K562 (cell line): ENCODE measurements around the gene MRRF. TPM values are rescaled to one million over a fixed set of nuclear protein-coding genes. Genes with fewer than 3 reads are reported as not detected.

Experiments
- ATF7 ChIP-seq: fragments of 450-650 bp; IDR thresholded peaks from 2 replicates; pipeline ENCODE4 v1.7.1; 2014; ENCODE audit warnings: mild to moderate bottlenecking, moderate library complexity
- CREM ChIP-seq: IDR thresholded peaks from 2 replicates; pipeline ENCODE4 v1.6.1; 2014; ENCODE audit warnings: antibody characterized with exemption, low read depth
- FOXA1 ChIP-seq: fragments of 450-650 bp; IDR thresholded peaks from 2 replicates; pipeline ENCODE4 v1.6.1; 2016; ENCODE audit warnings: mild to moderate bottlenecking, borderline replicate concordance
- KDM1A ChIP-seq, 2 experiments: fragments of 450-650 bp; IDR thresholded peaks; 2 replicates each; pipeline ENCODE4 v1.6.1; 2016; ENCODE audit warnings: mild to moderate bottlenecking in 2 of 2
- KDM2B ChIP-seq: fragments of 250-450 bp; sonication (Bioruptor Pico); IDR thresholded peaks from 2 replicates; pipeline ENCODE4 v1.8.0; 2021; ENCODE audit warnings: mild to moderate bottlenecking, moderate library complexity
- RBM14 ChIP-seq: fragments of 200-400 bp; formaldehyde crosslinking; IDR thresholded peaks from 2 replicates; pipeline ENCODE4 v1.6.1; 2018; ENCODE audit warnings: low read depth, mild to moderate bottlenecking, low read length, moderate library complexity, borderline replicate concordance; ENCODE audit not compliant: insufficient read depth
- RBM34 ChIP-seq: fragments of 200-400 bp; formaldehyde crosslinking; IDR thresholded peaks from 2 replicates; pipeline ENCODE4 v1.6.1; 2018; ENCODE audit warnings: low read length, borderline replicate concordance; ENCODE audit not compliant: insufficient read depth
- RCOR1 ChIP-seq, 2 experiments: IDR thresholded peaks; 2 replicates each; pipeline ENCODE4 v1.6.1; 2012; ENCODE audit warnings: low read depth in 2 of 2, low read length in 2 of 2, borderline replicate concordance in 1 of 2, improper control_type of control experiment in 1 of 2
- RNF2 ChIP-seq: sonication (generic); IDR thresholded peaks from 2 replicates; pipeline ENCODE4 v1.6.1; 2016
- SIN3A ChIP-seq, 2 experiments: fragments of 150-350 bp in 1 of 2; IDR thresholded peaks; 2 replicates each; pipeline ENCODE4 v1.6.1; 2011 to 2016; ENCODE audit warnings: borderline replicate concordance in 2 of 2, low read depth in 2 of 2, low read length in 2 of 2, mild to moderate bottlenecking in 2 of 2, moderate library complexity in 2 of 2; ENCODE audit not compliant: control insufficient read depth in 1 of 2
- SMARCA4 ChIP-seq: fragments of 450-650 bp; IDR thresholded peaks from 2 replicates; pipeline ENCODE4 v1.6.1; 2016
- SMARCA5 ChIP-seq: fragments of 450-650 bp; IDR thresholded peaks from 2 replicates; pipeline ENCODE4 v1.6.1; 2016
- THRAP3 ChIP-seq: fragments of 450-650 bp; IDR thresholded peaks from 2 replicates; pipeline ENCODE4 v1.6.1; 2016; ENCODE audit warnings: mild to moderate bottlenecking, inconsistent platforms, borderline replicate concordance
- ZKSCAN1 ChIP-seq: fragments of 150-350 bp; IDR thresholded peaks from 2 replicates; pipeline ENCODE4 v1.6.1; 2016; ENCODE audit warnings: low read depth, low read length
- ZNF197 ChIP-seq: fragments of 200-800 bp; sonication (Bioruptor generic); IDR thresholded peaks from 2 replicates; pipeline ENCODE4 v1.6.1; 2016; ENCODE audit warnings: low read depth, missing genetic modification characterization, missing compliant biosample characterization
- ZNF24 ChIP-seq: fragments of 450-650 bp; IDR thresholded peaks from 2 replicates; pipeline ENCODE4 v1.6.1; 2016
- ZNF41 ChIP-seq: fragments of 250-450 bp; sonication (Bioruptor Pico); conservative IDR thresholded peaks from 2 replicates; pipeline ENCODE4 v1.4.0; 2020; ENCODE audit warnings: mild to moderate bottlenecking
- polyA plus RNA-seq, 8 experiments: library from polyadenylated mRNA; depleted of rRNA in 4 of 8; stranded (reverse) in 5 of 8; unstranded in 3 of 8; fragments of >200 nt; fragmentation: Nextera tagmentation in 2 of 8; fragmentation: Illumina TruSeq in 1 of 8; extraction: Ambion mirVana in 2 of 8; extraction: Trizol in 1 of 8; gene quantifications; 2 replicates each; pipeline versions ENCODE4 v1.2.1 to v1.2.3, GENCODE V29; 2011 to 2014; ENCODE audit warnings: inconsistent platforms in 1 of 8, missing spikeins in 1 of 8
- total RNA-seq, 7 experiments: library from RNA; depleted of rRNA in 6 of 7; stranded (reverse); fragments of >200 nt in 6 of 7; fragmentation: Illumina TruSeq in 2 of 7; extraction: Trizol in 2 of 7; gene quantifications; 2 replicates each; pipeline versions ENCODE4 v1.2.1 to v1.2.3, GENCODE V29; 2011 to 2021; ENCODE audit warnings: low replicate concordance in 1 of 7
- TF ChIP-seq, protein P1 (sequence below), 2 experiments: fragments of 450-650 bp; conservative IDR thresholded peaks; 2 replicates each; pipeline ENCODE4 v1.6.1; 2017; ENCODE audit warnings: mild to moderate bottlenecking in 2 of 2, moderate library complexity in 2 of 2
- TF ChIP-seq, protein P2 (sequence below): IDR thresholded peaks from 3 replicates; pipeline ENCODE4 v1.6.1; 2011; ENCODE audit warnings: borderline replicate concordance, mild to moderate bottlenecking, moderate library complexity; ENCODE audit not compliant: insufficient read length; ENCODE audit errors: extremely low read depth
- TF ChIP-seq, protein P3 (sequence below): fragments of 250-450 bp; sonication (Bioruptor Pico); IDR thresholded peaks from 2 replicates; pipeline ENCODE4 v1.5.0; 2020; ENCODE audit warnings: mild to moderate bottlenecking
- TF ChIP-seq, protein P4 (sequence below): fragments of 450-650 bp; IDR thresholded peaks from 2 replicates; pipeline ENCODE4 v1.6.1; 2016; ENCODE audit warnings: antibody characterized with exemption
- TF ChIP-seq, protein P5 (sequence below): fragments of 450-650 bp; formaldehyde crosslinking; IDR thresholded peaks from 2 replicates; pipeline ENCODE4 v1.4.0; 2022; ENCODE audit warnings: missing genetic modification characterization

The MRRF gene
- total and polyA plus RNA-seq, 9 of the 15 experiments (the other 6 are each of a cell fraction or from before 2014, with no cell fraction given): 55.0 to 105 (median 81.2) TPM

DNA sequence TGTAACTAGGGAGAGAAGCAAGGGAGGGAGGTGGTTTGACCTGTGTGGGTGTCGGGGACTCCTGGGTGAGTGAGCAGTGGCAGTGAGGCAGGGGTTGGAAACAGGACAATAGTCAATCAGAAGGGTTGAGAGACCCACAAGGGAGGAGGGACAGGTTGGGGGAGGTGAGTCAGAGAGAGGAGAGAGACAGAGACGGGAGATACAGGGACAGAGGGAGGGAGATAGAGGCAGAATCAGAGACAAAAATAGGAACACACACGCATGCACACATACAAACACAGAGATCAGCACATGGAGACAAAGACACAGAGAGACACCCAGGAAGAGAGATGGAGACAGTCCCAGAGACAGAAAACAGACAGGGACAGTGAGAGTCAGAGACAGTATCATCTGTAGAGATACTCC is 66.8 kb downstream of the MRRF start (continued):
- TF ChIP-seq SIN3A (IDR thresholded peaks at IDR 0.05; ENCODE audit: borderline replicate concordance in 2 of 2, control insufficient read depth in 1 of 2, low read depth in 2 of 2, low read length in 2 of 2) (no peak), THRAP3 (no peak; the same call in 1 of the 2 replicates), KDM2B (CRISPR knock-in tag) (no peak), SMARCA4 (peak; percentile 8), KDM1A (IDR thresholded peaks at IDR 0.05) (peak in 1 of 2 experiments; percentile 61; a peak in 2 of 4 replicates), ZKSCAN1 (no peak), FOXA1 (no peak), RNF2 (no peak), ZNF41 (CRISPR knock-in tag) (no peak), SMARCA5 (0 out of 2 replicates have a peak, but pooled peaks have one; percentile 35), CREM (no peak), ZNF24 (no peak), RBM14 (no peak), RBM34 (no peak), ATF7 (no peak), ZNF197 (CRISPR knock-in tag) (no peak), RCOR1 (IDR thresholded peaks at IDR 0.05; ENCODE audit: borderline replicate concordance in 1 of 2, low read depth in 2 of 2, low read length in 2 of 2) (no peak)
- TF ChIP-seq, protein P1, sequence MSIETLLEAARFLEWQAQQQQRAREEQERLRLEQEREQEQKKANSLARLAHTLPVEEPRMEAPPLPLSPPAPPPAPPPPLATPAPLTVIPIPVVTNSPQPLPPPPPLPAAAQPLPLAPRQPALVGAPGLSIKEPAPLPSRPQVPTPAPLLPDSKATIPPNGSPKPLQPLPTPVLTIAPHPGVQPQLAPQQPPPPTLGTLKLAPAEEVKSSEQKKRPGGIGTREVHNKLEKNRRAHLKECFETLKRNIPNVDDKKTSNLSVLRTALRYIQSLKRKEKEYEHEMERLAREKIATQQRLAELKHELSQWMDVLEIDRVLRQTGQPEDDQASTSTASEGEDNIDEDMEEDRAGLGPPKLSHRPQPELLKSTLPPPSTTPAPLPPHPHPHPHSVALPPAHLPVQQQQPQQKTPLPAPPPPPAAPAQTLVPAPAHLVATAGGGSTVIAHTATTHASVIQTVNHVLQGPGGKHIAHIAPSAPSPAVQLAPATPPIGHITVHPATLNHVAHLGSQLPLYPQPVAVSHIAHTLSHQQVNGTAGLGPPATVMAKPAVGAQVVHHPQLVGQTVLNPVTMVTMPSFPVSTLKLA (conservative IDR thresholded peaks at IDR 0.05): no peak
- TF ChIP-seq, protein P2, sequence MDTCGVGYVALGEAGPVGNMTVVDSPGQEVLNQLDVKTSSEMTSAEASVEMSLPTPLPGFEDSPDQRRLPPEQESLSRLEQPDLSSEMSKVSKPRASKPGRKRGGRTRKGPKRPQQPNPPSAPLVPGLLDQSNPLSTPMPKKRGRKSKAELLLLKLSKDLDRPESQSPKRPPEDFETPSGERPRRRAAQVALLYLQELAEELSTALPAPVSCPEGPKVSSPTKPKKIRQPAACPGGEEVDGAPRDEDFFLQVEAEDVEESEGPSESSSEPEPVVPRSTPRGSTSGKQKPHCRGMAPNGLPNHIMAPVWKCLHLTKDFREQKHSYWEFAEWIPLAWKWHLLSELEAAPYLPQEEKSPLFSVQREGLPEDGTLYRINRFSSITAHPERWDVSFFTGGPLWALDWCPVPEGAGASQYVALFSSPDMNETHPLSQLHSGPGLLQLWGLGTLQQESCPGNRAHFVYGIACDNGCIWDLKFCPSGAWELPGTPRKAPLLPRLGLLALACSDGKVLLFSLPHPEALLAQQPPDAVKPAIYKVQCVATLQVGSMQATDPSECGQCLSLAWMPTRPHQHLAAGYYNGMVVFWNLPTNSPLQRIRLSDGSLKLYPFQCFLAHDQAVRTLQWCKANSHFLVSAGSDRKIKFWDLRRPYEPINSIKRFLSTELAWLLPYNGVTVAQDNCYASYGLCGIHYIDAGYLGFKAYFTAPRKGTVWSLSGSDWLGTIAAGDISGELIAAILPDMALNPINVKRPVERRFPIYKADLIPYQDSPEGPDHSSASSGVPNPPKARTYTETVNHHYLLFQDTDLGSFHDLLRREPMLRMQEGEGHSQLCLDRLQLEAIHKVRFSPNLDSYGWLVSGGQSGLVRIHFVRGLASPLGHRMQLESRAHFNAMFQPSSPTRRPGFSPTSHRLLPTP: no peak
- TF ChIP-seq, protein P3, sequence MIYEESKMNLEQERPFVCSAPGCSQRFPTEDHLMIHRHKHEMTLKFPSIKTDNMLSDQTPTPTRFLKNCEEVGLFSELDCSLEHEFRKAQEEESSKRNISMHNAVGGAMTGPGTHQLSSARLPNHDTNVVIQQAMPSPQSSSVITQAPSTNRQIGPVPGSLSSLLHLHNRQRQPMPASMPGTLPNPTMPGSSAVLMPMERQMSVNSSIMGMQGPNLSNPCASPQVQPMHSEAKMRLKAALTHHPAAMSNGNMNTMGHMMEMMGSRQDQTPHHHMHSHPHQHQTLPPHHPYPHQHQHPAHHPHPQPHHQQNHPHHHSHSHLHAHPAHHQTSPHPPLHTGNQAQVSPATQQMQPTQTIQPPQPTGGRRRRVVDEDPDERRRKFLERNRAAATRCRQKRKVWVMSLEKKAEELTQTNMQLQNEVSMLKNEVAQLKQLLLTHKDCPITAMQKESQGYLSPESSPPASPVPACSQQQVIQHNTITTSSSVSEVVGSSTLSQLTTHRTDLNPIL: no peak
- TF ChIP-seq, protein P4, sequence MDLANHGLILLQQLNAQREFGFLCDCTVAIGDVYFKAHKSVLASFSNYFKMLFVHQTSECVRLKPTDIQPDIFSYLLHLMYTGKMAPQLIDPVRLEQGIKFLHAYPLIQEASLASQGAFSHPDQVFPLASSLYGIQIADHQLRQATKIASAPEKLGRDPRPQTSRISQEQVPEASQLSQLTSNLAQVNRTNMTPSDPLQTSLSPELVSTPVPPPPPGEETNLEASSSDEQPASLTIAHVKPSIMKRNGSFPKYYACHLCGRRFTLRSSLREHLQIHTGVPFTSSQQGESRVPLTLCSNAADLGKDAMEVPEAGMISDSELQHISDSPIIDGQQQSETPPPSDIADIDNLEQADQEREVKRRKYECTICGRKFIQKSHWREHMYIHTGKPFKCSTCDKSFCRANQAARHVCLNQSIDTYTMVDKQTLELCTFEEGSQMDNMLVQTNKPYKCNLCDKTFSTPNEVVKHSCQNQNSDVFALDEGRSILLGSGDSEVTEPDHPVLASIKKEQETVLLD: peak; percentile 40
- TF ChIP-seq, protein P5, sequence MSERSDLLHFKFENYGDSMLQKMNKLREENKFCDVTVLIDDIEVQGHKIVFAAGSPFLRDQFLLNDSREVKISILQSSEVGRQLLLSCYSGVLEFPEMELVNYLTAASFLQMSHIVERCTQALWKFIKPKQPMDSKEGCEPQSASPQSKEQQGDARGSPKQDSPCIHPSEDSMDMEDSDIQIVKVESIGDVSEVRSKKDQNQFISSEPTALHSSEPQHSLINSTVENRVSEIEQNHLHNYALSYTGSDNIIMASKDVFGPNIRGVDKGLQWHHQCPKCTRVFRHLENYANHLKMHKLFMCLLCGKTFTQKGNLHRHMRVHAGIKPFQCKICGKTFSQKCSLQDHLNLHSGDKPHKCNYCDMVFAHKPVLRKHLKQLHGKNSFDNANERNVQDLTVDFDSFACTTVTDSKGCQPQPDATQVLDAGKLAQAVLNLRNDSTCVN: peak; percentile 73; the same call in 1 of the 2 replicates
